Calu3 (cell line): Measurements from ENCODE around the gene MARCOL. TPM values are rescaled to one million over a fixed set of nuclear protein-coding genes. Genes with fewer than 3 reads are reported as not detected.

Source experiments
- BruUV-seq: library from RNA; stranded (reverse); fragments of 400-500 nt; replicated peaks from 2 replicates; lab custom pipeline; 2021; lab: Mats Ljungman, UMichigan
- CTCF ChIA-PET: fragments of 300-600 bp; sonication (Branson Sonifier 250); formaldehyde crosslinking; loops from one replicate; lab custom pipeline; 2022; ENCODE audit warnings: antibody characterized with exemption; lab: Charles Lee
- DNase-seq: peaks from one replicate; pipeline ENCODE4 v3.0.0; 2022
- H3K27ac Mint-ChIP-seq: one replicate; pipeline ENCODE4 v1.8.0; 2022; ENCODE audit warnings: mixed read lengths; ENCODE audit not compliant: unreplicated experiment
- H3K27me3 Mint-ChIP-seq: one replicate; pipeline ENCODE4 v1.8.0; 2022; ENCODE audit warnings: mixed read lengths; ENCODE audit not compliant: unreplicated experiment
- H3K36me3 Mint-ChIP-seq: one replicate; pipeline ENCODE4 v1.8.0; 2022; ENCODE audit warnings: mild to moderate bottlenecking, moderate library complexity, mixed read lengths; ENCODE audit not compliant: insufficient read depth, unreplicated experiment
- H3K4me1 Mint-ChIP-seq: one replicate; pipeline ENCODE4 v1.8.0; 2022; ENCODE audit warnings: mild to moderate bottlenecking, low read depth, mixed read lengths; ENCODE audit not compliant: unreplicated experiment
- H3K4me3 Mint-ChIP-seq: one replicate; pipeline ENCODE4 v1.8.0; 2022; ENCODE audit warnings: mild to moderate bottlenecking, low read depth, moderate library complexity, mixed read lengths; ENCODE audit not compliant: unreplicated experiment
- H3K9me3 Mint-ChIP-seq: one replicate; pipeline ENCODE4 v1.8.0; 2022; ENCODE audit warnings: low read depth, mixed read lengths; ENCODE audit not compliant: unreplicated experiment
- CTCF ChIP-seq: fragments of 200-600 bp; IDR thresholded peaks from one replicate; pipeline ENCODE4 v1.8.0; 2022; ENCODE audit warnings: antibody characterized with exemption; ENCODE audit not compliant: unreplicated experiment
- intact Hi-C: fragments of 100-400 bp; cut with micrococcal nuclease; formaldehyde crosslinking; loops from one replicate; pipeline ENCODE4 v1.10.0; 2022; ENCODE audit not compliant: unreplicated experiment
- total RNA-seq: library from RNA; stranded (reverse); gene quantifications from 2 replicates; pipeline ENCODE4 v1.2.3, GENCODE V29; 2022

MARCOL gene
- total RNA-seq, 1 experiment from 2014 or later = not detected

GRCh38 chr5:148224117-148224742, 14.1 kb upstream of the MARCOL start:
- no TSS peak for BruUV-seq
- Mint-ChIP-seq H3K36me3 (no peaks in the 10 kb centered on the region), H3K27ac (no peak overlapping the region), H3K4me1 (no peaks in the 10 kb centered on the region), H3K9me3 (no peaks in the 10 kb centered on the region), H3K4me3 (no peak overlapping the region), H3K27me3 (no peaks in the 10 kb centered on the region)
- TF ChIP-seq CTCF = no peak
- intact Hi-C loops = no loop called here
- DNase-seq = no peak
- CTCF ChIA-PET = no interaction called here

GRCh38 chr5:148228392-148228984, 9.8 kb upstream of the MARCOL start:
- no peak overlapping the region for H3K4me3 Mint-ChIP-seq
- DNase-seq = no peak

DNA sequence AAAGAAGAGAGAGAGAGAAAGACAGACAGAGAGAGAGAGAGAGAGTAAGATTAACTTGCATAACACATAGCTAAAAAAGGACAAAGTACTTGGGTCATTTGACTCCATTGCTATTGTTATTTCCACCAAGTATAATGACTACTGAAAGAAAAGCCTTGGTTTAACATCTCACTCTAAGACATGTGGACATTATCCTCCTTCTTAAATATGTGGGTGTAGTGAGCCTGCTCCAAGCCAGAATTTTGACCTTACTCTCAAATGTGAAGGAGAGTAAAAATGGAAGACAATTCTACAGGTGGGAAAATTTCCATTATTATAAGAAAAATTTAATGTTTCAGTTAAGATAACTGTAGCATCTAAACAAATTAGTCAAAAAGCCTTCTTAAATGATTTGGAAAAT, 8.5 kb upstream of the MARCOL start:
- no TSS peak for BruUV-seq
- no peaks in the 10 kb centered on the region for H3K4me1 Mint-ChIP-seq
- H3K9me3 Mint-ChIP-seq = no peaks in the 10 kb centered on the region
- no peak for TF ChIP-seq CTCF
- no peak overlapping the region for H3K27ac Mint-ChIP-seq
- no peak for DNase-seq
- H3K27me3 Mint-ChIP-seq = no peaks in the 10 kb centered on the region
- intact Hi-C loops = no loop called here
- CTCF ChIA-PET = interaction anchor here (0.7 kb wide), 2 partner anchors 39 to 294 kb away, joined by 3 to 4 read pairs; no protein-coding TSS in a partner anchor
- no peaks in the 10 kb centered on the region for H3K36me3 Mint-ChIP-seq
- no peak overlapping the region for H3K4me3 Mint-ChIP-seq

More at GRCh38 chr5:148228392-148228984, 9.8 kb upstream of the MARCOL start:
- TF ChIP-seq CTCF = no peak
- no peaks in the 10 kb centered on the region for H3K9me3 Mint-ChIP-seq
- no peaks in the 10 kb centered on the region for H3K4me1 Mint-ChIP-seq
- H3K36me3 Mint-ChIP-seq = no peaks in the 10 kb centered on the region
- no peaks in the 10 kb centered on the region for H3K27me3 Mint-ChIP-seq
- BruUV-seq = no TSS peak
- intact Hi-C loops = no loop called here
- no peak overlapping the region for H3K27ac Mint-ChIP-seq
- CTCF ChIA-PET = no interaction called here

DNA sequence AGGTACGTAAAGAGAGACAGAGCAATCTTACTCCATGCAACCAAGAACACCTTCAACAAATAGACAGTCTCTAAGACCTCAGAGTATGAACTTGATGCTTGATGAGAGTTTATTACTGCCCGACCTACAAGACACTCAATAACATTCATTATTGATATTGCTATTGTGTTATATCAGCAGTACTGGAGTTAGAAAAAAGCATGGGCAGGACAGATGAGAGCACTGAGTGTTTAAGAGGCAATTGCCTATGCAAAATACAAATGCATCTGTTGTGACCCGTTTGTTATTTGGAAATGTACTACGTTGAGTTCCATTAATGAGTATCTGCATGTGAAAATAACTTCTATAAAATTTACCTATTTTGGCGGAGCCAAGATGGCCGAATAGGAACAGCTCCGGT, 8.1 kb upstream of the MARCOL start:
- intact Hi-C loops = no loop called here
- Mint-ChIP-seq H3K4me1 (no peaks in the 10 kb centered on the region), H3K36me3 (no peaks in the 10 kb centered on the region), H3K27me3 (no peaks in the 10 kb centered on the region), H3K9me3 (no peaks in the 10 kb centered on the region), H3K27ac (no peak overlapping the region), H3K4me3 (no peak overlapping the region)
- CTCF ChIA-PET = no interaction called here
- no peak for TF ChIP-seq CTCF
- no TSS peak for BruUV-seq
- DNase-seq = no peak
